ENCODE measurements around the gene PSEN2.
A peak's percentile ranks its signal among the peaks of the same experiment; 100 is the strongest.

PSEN2 gene

DNA sequence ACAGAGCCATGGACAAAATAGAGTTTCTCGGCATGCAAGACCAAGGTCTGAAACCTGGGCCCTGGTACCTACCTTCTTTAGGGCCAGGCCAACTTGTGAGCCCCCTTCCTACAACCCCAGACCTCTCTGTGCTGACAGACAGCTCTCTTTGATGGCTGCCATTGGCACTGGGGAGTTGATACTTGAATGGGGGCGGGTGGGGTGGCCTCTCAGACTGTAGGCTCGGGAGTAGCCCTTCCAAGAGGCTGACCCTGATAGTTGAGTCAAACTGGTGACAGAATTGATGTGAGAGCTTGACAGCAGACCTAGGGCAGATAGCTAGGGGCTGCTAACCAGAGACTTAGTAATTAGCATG is 44.7 kb upstream of the PSEN2 start:
- Mint-ChIP-seq H3K4me3 (no peak overlapping the region), H3K27me3 (ENCODE audit: low read depth, poor library complexity) (peaks cover 10% of the 10 kb centered on the region), H3K4me1 (peaks cover 26% of the 10 kb centered on the region), H3K9me3 (peaks cover 8% of the 10 kb centered on the region), H3K27ac (no peak overlapping the region), H3K36me3 (ENCODE audit: low read depth) (no peaks in the 10 kb centered on the region)
- TF ChIP-seq, protein P1, sequence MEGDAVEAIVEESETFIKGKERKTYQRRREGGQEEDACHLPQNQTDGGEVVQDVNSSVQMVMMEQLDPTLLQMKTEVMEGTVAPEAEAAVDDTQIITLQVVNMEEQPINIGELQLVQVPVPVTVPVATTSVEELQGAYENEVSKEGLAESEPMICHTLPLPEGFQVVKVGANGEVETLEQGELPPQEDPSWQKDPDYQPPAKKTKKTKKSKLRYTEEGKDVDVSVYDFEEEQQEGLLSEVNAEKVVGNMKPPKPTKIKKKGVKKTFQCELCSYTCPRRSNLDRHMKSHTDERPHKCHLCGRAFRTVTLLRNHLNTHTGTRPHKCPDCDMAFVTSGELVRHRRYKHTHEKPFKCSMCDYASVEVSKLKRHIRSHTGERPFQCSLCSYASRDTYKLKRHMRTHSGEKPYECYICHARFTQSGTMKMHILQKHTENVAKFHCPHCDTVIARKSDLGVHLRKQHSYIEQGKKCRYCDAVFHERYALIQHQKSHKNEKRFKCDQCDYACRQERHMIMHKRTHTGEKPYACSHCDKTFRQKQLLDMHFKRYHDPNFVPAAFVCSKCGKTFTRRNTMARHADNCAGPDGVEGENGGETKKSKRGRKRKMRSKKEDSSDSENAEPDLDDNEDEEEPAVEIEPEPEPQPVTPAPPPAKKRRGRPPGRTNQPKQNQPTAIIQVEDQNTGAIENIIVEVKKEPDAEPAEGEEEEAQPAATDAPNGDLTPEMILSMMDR (IDR thresholded peaks at IDR 0.05) = no peak
- no peak for DNase-seq

DNA sequence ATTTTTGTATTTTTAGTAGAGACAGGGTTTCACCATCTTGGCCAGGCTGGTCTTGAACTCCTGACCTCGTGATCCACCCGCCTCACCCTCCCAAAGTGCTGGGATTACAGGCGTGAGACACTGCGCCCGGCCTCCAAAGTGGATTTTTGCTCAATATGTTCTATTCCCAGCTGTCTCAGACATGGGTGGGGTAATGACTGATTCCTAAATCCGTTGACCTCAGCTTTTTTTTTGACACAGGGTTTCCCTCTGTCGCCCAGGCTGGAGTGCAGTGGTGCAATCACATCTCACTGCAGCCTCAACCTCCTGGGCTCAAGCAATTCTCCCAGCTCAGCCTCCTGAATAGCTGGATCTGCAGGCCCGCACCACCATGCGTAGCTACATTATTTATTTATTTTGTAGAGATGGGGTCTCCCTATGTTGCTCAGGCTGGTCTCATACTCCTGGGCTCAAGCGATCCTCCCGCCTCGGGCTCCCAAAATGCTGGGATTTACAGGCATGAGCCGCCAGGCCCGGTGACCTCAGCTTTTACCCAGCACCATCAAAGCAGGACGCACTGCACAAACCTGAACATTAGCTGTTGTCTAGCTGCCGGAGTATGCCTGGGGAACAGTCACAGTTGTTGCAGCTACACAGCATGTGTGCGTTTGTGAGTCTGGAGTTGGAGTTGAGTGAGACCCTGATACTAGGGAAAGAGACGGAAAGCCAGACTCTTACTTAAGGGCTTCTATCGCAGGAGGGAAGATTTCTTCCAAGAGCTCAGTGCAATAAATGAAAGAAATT is 43.7 kb upstream of the PSEN2 start:
- TF ChIP-seq, protein P1 (IDR thresholded peaks at IDR 0.05) = no peak
- DNase-seq = no peak
- Mint-ChIP-seq H3K9me3 (peaks cover 8% of the 10 kb centered on the region), H3K36me3 (ENCODE audit: low read depth) (no peaks in the 10 kb centered on the region), H3K27me3 (ENCODE audit: low read depth, poor library complexity) (peaks cover 8% of the 10 kb centered on the region), H3K27ac (no peak overlapping the region), H3K4me1 (peaks cover 19% of the 10 kb centered on the region), H3K4me3 (no peak overlapping the region)

DNA sequence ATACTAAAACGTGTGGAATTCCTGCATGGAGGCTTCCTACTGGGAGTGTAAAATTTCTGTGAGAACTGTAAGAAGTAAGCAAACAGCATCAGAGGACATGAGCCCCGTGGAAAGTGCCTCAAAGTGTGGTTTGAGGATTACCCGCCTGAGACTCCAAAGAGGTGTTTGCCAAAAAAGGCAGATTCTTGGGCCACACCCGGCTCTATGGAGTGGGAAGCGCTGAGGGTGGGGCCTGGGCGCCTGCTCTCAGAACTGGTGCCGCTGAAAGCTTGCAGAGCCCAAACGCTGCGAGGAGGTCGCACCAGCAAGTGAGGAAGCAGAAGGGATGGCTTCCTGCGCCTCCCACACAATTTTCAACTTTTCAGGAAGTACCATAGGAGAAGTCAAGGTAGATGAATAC is 43.0 kb upstream of the PSEN2 start:
- TF ChIP-seq, protein P1 (IDR thresholded peaks at IDR 0.05) = no peak
- H3K4me3 Mint-ChIP-seq = no peak overlapping the region

DNA sequence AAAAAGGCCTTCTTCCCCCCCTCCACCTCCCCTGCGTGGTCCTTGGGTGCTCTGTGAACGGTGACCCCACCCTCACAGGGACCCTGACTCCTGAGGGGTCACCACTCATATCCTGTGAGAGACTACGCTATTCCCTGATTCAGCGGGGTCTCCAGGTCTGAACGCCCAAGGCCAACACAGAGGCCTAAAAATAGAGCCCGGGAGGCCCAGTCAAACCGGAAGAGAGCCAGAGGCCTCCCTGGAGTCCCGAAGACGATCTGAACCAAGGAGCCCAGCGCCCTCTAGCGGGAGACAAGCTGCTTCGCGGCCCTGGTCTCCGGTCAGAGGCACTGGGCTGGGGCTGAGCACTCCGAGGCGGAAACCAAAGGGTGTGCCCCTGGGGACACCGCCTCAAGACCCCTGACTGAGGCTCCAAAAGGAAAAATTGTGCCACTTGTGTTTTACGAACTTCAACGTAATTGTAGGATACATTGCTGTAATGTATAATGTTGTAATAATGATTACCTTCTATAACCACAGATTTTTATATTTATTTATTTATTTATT is 42.4 kb upstream of the PSEN2 start:
- Mint-ChIP-seq H3K4me3 (no peak overlapping the region), H3K27me3 (ENCODE audit: low read depth, poor library complexity) (peaks cover 8% of the 10 kb centered on the region), H3K9me3 (peaks cover 4% of the 10 kb centered on the region), H3K36me3 (ENCODE audit: low read depth) (no peaks in the 10 kb centered on the region), H3K4me1 (peaks cover 15% of the 10 kb centered on the region), H3K27ac (peak overlapping the region; percentile 59)
- DNase-seq = peak; percentile 95
- TF ChIP-seq, protein P1 (IDR thresholded peaks at IDR 0.05) = peak; percentile 90

More for the DNA sequence above, 43.0 kb upstream of the PSEN2 start:
- H3K9me3 Mint-ChIP-seq = peaks cover 8% of the 10 kb centered on the region
- H3K27me3 Mint-ChIP-seq (ENCODE audit: low read depth, poor library complexity) = peaks cover 8% of the 10 kb centered on the region
- no peak for DNase-seq
- H3K4me1 Mint-ChIP-seq = peaks cover 15% of the 10 kb centered on the region
- H3K27ac Mint-ChIP-seq = no peak overlapping the region
- no peaks in the 10 kb centered on the region for H3K36me3 Mint-ChIP-seq (ENCODE audit: low read depth)

DNA sequence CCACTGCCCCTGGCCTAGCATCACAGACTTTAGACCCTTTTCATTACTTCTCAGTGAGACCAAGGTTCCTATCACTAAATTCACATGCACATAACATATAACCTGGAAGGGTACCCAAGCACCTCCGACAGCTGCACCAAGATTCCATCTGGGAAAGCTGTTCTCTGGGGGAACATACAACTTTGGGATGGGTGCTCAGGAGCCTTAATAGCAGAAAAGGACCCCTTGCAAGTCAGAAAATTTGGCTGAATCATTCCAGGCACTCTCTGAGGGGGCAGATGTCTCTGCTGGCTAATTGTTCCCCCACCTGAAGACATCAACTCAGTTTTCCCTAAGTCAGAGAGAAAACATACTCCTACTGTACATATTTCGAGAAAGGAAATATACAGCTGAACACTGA is 41.3 kb upstream of the PSEN2 start:
- Mint-ChIP-seq H3K4me3 (no peak overlapping the region), H3K36me3 (ENCODE audit: low read depth) (no peaks in the 10 kb centered on the region), H3K27ac (no peak overlapping the region), H3K4me1 (peaks cover 19% of the 10 kb centered on the region), H3K27me3 (ENCODE audit: low read depth, poor library complexity) (peaks cover 9% of the 10 kb centered on the region), H3K9me3 (peaks cover 7% of the 10 kb centered on the region)
- TF ChIP-seq, protein P1 (IDR thresholded peaks at IDR 0.05) = no peak
- DNase-seq = no peak

DNA sequence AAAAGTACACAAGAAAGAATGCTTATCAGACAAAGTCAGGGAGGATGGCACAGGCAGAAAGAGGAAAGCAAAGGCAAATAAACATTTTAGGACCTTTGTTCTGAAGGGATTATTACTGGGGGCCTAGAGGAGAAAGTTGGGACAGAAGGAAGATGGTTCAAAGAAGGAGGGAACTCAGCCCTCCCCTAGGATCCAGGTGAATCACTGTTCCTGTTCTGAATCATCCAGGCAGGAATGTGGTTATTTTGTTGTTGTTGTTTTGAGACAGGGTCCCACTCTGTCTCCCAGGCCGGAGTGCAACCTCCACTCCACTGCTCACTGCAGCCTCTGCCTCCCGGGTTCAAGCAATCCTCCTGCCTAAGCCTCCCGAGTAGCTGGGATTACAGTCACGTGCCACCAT is 38.5 kb upstream of the PSEN2 start:
- no peaks in the 10 kb centered on the region for H3K36me3 Mint-ChIP-seq (ENCODE audit: low read depth)
- peaks cover 28% of the 10 kb centered on the region for H3K4me1 Mint-ChIP-seq
- no peak for DNase-seq
- H3K9me3 Mint-ChIP-seq = peaks cover 18% of the 10 kb centered on the region
- TF ChIP-seq, protein P1 (IDR thresholded peaks at IDR 0.05) = no peak
- no peak overlapping the region for H3K27ac Mint-ChIP-seq
- peaks cover 7% of the 10 kb centered on the region for H3K27me3 Mint-ChIP-seq (ENCODE audit: low read depth, poor library complexity)
- H3K4me3 Mint-ChIP-seq = no peak overlapping the region

Data from nephron progenitor cell (in vitro differentiated cells).